GM18868 (cell line): ENCODE data around the gene SPOUT1.
A peak's percentile ranks its signal among the peaks of the same experiment; 100 is the strongest.

Experiments
- ATAC-seq: cut with Tn5 transposase; IDR thresholded peaks from one replicate; pipeline ENCODE4 v1.9.1; 2021; ENCODE audit warnings: mild to moderate bottlenecking, moderate library complexity; ENCODE audit not compliant: unreplicated experiment

SPOUT1 gene

DNA sequence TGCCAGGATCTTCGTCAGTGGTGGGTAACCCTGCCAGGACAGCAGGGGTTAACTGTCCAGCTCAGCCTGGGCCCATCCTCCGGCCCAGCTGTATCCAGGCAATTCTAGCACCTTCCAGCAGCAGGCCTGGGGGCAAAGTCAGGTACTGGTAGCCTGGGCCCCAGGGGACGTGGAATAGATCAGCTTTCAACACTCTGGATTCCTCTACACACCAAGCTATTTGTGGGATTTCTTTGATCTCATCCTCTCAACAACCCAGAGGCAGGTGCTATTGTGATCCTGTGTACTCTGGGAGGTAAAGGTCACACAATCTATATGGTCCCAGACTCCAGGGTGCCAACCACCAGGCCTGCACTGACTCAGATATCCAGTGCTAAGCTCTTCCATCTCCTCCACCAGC, 8.7 kb upstream of the SPOUT1 start:
- no peak for ATAC-seq

DNA sequence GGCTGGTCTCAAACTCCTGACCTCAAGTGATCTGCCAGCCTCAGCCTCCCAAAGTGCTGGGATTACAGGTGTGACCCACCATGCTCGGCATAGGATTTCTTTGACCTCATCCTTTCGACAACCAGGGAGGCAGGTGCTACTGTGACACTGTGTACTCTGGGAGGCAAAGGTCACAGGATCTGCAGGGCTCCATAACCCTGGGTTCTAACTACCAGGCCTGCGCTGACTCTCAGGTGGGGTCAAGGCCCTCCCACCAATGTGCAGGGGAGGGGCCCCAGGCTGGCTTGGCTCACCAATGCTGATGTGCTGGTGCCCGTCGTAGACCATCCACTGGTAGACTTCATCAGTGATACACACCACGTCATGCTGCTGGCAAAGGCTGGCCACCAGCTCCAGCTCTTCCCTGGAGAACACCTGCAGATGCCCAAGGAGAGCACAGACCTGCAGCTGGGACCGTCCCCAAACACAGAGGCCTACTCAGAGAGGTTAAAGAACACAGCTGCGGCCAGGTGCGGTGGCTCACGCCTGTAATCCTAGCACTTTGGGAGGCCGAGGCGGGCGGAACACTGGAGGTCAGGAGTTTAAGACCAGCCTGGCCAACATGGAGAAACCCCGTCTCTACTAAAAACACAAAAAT, 7.0 kb upstream of the SPOUT1 start:
- no peak for ATAC-seq

DNA sequence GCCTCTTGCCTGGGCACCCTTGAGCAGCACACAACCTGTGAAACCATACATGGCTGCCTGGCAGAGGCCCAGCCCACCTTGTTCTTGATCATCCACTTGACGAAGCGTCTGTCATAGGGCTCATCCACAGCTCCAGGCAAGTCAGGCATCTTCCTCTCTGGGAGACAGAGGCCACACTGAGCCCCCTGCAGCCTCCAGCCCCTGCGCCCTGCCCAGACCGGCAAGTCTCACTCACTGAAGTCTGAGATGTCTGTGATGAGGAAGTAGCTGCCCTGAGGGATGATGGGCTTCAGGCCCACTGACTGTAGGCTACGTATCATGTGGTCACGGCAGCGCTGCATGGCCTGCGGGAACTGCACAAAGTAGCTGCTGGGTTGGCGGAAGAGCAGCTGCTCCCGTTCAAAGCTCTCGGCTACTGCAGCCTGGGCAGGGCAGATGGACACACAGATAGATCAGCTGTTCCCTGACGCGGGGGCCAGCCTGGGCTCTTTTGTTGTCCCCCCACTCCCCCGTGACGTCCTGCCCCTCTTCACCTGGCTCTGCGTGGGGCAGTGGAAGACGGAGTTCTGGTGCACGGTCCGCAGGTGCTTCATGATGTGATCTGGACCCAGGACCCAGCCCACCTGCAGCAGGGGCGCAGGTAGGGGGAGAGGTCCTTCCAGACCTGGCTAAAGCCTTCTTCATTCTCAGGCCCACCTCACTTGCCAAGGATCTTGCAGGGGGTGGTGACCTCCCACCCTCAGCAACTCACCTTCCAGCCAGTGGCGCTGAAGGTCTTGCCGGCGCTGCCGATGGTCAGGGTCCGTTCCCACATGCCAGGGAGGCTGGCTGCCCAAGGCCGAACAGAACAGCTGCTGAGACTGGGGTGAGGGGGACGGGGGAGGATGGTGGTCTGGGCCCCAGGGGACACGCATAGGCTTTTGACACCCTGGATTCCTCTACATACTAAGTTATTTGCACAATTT, 5.9 kb upstream of the SPOUT1 start:
- ATAC-seq = no peak

DNA sequence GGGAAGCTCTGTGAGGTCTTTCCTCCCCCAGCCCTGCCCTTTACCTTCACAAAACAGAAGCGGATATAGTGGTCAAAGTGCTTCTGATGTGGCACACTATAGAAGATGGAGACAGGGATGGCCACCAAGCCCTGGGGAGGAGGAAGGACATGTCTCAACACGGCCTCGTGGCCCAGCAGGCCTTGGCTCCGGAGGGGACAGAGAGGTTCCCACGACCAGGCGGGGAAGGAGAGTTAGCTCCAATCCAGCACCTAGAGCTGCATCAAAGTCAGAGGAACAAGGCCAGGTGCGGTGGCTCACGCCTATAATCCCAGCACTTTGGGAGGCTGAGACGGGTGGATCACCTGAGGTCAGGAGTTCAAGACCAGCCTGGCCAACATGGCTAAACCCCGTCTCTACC, 4.1 kb upstream of the SPOUT1 start:
- no peak for ATAC-seq

DNA sequence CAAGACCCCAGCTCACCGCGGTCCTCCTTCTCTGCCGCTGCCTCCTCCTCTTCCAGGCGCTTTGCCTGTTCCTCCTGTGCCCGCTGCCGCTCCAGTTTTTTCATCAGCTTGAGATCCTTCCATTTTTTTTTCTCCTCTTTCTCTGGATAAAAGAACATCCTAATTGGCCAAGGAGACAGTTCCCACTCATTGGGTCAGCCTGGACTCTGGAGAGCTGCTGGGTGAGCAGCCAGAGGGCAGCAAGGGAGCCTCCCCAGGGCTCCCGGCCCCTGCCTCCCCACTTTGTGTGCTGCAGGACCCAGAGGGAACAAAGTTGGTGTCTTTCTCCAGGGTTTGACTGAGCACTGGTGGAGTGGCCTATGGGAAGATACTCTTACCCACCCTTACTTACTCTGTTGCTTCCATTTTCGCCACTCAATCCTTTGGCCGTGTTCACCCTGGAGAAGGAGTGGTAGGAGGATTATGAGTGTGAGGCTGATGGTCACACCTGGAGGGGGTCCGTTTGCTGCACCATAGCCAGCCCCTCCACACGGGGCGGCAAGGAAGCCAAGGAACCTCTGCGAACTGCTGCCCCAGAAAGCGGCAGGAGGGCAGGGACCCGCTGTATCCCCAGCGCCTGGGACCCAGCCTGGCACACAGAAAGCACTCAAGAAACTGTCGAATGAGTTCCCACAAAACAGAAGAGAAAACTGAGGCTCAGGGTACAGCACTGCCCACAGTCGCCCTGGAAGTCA, 708 bp downstream of the SPOUT1 start:
- ATAC-seq = peak; percentile 10

DNA sequence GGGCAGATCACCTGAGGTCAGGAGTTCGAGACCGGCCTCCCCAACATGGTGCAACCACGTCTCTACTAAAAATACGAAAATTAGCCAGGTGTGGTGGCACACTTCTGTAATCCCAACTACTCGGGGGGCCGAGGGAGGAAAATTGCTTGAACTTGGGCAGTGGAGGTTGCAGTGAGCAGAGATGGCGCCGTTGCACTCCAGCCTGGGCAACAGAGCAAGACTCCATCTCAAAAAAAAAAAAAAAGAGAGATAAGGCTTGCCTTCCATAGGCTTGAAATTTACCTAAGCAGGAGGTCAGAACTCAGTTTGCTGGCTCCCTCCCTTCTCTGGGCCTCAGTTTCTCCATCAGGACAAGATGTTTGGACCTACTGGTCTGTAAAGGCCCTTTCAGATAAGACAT, 1.3 kb downstream of the SPOUT1 start:
- no peak for ATAC-seq

DNA sequence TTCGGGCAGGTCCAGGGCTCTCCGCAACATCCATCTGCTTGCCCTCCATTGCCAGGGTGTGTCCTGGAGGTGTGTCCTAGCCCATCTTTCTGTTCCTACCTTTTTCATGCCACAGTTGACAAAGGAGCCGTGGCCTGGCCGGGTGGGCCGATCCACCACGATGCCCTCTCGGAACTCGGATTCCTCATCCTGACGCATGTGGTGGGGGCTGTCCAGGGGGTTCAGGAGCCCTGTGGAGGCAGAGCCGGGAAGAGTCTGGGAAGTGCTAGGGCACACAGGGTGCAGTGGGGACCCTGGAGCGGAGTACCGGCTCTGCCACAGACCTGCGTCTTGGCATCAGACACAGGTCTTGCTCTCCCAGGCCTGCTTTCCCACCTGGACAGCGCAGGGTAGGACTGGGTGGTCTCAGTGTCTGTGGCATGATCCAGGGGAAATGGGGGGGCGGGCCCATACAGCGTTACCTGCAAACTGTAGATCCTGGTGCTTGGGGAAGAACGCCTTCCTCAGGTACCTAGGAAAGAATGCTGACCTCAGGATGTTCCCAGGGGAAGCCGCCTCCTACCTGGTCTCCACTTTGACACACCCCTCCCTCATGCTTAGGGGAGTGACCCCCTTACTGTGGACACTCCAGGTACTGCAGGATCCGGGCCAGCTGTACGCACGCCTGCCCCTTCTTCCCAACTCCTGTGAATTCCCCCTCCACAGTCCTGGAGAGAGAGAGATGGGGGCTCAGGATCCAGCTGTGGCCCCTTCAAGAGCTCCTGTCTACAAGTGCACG, 3.5 kb downstream of the SPOUT1 start:
- ATAC-seq = no peak

DNA sequence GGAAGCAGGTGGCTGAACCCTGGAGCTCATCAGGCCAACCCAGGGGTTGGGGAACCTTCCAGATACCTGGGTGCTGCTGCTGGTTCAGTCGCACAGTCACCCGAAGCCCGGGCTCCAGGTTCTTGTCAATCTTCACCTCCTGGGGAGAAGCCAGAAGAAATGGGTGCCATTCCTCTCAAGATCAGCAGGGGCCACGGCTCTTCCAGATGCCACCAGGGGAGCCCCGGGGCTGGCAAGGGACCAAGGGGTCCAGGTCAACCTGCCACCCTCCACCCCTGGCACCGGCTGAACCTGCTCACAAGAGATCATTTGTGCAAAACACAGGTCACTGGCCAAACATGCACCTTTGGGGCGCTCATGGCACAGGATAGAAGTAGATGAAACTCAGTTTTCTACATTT, 4.7 kb downstream of the SPOUT1 start:
- no peak for ATAC-seq

DNA sequence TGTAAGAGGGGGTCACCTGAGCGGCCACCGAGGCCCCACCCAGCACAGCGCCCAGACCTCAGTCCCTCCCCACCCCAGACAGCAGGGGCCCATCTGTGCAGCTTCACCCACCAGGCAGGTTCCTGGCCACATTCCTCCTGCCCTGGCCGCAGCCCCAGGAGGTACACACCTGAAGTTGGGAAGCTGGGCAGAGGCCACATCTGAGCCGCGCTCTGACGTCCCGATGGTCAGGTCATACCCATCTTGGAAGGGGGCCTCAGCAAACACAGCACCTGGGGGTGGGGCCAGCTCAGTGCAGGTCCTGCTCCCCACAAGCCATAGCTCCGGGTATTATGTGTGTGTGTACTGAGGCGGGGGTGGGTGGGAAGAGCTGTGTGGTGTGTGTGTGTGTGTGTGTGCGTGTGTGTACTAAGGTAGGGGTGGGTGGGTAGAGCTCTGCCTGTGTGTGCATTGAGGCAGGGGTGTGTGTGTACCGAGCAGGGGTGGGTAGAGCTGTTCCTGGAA, 5.6 kb downstream of the SPOUT1 start:
- no peak for ATAC-seq

DNA sequence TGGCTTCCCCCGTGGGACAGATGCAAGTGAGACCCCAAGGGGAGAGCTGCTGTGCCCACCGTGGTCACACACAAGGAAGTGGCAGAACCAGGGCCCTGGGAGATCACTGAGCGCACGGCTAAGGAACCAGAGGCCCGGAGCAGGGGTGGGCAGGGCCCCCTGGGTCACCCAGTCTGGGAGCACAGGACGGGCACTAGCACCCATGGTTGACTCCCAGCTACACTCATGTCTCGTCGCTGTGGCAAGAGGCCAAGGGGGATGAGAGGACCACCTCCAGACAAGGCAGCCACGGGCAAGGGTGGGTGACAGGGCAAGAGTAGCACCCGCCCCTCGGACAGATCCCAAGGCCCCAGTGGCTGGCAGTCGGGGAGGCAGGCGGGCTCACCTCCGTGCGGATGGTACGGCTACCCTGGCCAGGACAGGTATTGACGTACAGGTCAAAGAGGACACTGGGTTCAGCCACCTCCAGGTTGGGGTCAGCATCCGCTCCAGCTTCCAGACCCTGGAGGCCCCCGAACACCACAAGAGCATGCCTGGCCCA, 6.2 kb downstream of the SPOUT1 start:
- ATAC-seq = no peak

DNA sequence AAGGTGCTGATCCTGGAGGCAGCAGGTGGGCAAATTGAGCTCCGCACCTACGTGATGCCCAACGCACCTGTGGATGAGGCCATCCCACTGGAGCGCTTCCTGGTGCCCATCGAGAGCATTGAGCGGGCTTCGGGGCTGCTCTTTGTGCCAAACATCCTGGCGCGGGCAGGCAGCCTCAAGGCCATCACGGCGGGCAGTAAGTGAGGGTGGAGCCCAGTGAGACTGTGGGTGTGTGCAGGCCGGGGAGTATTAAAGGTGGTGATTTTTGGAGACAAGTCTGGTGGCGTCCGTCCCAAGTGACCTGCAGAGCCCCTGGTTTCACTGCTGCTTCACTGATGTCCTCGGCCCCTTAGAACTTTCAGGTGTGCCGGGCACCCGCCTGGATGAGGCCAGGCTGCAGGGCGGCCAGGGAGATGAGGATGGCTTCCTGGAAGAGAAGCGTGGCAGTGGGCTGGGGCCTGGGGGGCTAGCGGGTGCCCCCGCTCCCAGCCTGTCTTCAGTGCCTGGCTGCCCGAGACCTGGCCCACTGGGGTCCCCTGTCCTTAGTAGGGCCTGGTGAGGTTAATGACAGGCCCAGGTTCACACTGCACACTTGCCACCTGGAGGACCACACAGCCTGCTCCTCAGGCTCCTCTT, 7.1 kb downstream of the SPOUT1 start:
- ATAC-seq = no peak

DNA sequence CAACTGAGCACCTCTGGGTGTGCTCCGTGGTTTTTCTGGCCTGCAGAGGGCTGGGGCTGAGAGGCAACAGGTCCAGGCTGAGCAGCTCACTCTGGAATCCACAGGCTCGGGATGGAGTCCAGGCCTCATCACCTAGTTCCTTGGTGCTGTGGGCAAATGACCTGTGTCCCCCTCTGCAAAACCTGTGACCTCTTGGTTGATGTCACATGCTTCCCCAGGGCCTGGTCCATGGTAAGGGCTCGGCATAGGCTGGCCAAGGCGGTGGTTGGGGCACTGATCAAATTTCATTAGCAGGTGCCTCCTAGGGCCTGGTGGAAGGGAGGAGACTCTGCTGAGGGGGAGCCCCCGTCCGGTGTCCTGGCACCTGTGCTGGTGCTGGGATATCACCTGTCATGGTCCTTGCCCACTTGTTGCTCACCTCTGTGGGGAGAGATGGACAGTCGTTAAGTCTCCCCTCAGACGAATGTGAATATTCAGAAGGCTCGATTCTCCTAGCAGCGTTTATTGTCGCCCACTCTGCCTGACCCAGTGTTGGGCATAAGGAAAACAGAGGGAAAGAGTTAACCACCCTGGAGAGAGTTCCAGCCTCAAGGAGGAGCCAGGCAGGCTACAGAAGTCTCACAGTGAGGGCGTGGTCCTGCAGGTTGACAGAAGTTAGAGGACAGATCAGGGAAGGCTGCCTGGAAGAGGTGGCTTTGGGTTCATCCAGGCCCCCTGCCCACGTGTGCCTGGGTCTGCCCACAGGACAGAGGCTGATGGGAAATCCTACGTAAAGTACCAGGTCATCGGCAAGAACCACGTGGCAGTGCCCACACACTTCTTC, 7.8 kb downstream of the SPOUT1 start:
- no peak for ATAC-seq

DNA sequence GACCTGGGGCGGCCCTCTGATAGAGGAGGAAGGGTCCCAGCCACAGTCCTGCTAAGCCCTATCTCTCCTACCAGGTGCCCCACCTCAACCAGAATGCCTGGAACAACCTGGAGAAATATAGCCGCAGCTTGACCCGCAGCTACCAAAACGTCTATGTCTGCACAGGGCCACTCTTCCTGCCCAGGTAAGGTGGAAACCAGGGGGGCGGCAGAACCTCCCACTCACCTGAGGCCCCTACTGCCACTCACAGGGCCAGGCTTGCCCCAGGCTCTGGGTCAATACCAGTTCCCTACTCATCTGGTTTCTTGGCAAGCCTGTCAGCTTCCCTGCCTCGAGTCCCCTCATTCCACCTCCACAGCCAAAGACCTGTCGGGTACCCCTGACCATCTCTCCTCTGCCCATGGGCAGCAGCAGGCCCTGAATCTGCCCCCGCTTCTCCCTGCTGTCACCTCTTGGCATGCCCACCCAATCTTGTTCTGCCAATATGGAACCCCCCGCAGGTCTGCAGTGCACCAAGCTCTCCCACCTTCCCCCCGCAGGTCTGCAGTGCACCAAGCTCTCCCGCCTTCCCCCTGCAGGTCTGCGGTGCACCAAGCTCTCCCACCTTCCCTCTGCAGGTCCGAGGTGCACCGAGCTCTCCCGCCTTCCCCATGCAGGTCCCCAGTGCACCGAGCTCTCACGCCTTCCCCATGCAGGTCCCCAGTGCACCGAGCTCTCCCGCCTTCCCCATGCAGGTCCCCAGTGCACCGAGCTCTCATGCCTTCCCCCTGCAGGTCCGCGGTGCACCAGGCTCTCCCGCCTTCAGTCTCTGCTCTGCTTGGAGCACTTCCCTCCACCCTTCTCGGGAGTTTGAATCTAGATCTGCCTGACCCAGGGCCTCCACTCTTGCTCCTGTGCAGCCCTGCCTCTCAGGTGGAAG, 8.7 kb downstream of the SPOUT1 start:
- no peak for ATAC-seq

DNA sequence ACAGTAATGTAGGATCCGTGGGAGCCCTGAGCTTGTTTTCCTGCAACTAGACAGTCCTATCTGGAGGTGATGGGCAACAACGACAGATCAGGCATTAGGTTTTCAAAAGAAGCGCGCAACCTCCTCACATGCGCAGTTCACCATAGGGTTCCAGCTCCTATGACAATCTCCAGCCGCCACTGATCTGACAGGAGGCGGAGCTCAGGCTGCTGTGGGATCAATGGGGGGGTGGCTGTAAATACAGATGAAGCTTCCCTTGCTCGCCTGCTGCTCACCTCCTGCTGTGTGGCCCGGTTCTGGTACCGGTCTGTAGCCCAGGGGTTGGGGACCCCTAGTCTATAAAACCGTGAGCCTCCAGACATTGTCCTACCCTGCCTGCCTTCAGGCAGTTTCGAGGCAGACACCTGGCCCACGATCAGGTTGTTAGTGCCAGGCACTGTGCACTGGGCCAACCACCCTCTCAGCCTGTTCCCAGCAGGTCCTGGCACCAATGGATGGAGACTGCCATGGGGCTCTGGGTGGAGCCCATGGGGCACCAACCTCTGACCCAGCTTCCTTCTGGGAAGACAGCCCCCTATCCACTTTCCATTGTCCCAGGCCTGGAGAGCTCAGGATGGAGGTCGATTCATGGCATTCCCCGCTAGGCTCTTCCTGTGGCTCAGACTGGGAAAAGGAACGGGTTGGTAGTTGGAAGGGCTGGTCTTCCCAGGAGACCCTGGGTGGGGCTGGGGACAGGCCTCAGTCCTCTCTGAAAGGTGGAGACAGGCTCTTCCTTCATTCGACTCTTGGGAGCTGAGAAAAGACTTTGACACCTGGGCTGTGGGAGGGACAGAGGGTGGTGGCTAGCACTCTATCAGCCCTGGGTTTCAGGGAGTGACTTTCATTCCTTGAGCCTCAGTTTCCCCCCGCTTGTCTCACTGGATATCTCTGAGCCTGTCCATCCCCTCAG, 9.6 kb downstream of the SPOUT1 start:
- no peak for ATAC-seq

DNA sequence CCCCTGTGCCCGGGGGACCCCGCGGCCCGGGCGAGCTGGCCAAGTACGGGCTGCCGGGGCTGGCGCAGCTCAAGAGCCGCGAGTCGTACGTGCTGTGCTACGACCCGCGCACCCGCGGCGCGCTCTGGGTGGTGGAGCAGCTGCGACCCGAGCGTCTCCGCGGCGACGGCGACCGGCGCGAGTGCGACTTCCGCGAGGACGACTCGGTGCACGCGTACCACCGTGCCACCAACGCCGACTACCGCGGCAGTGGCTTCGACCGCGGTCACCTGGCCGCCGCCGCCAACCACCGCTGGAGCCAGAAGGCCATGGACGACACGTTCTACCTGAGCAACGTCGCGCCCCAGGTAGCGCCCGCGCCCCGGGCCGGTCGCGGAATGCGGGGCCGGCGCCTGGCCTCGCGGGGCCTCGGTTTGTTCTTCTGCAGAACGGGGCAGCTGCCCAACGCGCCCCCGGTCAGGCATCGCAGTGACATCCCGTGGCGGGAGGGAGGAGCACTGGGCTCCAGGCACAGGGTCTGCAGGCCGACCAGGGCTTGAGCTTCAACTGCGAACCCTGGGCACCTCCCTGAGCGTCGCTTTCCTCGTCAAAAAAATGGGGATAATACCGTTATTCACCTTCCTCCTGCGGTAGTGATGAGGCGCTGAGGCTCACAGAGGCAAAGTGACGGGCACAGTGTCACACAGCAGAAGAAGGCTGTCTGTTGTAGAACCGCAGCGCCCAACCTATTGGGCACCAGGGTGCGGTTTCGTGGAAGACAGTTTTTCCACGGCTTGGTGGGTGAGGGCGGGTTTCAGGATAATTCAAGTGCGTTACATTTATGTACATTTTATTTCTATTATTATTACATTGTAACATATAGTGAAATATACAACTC, 10.5 kb downstream of the SPOUT1 start:
- peak; percentile 24 for ATAC-seq
